Measurements from ENCODE around the gene USP2. TPM values are rescaled to one million over a fixed set of nuclear protein-coding genes. Genes with fewer than 3 reads are reported as not detected.

The USP2 gene
- total RNA-seq, 2 donors from 2014 or later, result 7.9 to 11.6 TPM

GRCh38 chr11:119335091-119335654, 46.3 kb downstream of the USP2 start:
- intact Hi-C loops (cut with DNase I), result no loop called here
- no peak for DNase-seq
- Histone ChIP-seq H3K27me3 (peaks cover 7% of the 10 kb centered on the region), H3K4me3 (peak overlapping the region; percentile 99), H3K27ac (no peak overlapping the region), H3K36me3 (no peaks in the 10 kb centered on the region), H3K9ac (ENCODE audit: low read depth in 2 of 2, low read length in 2 of 2) (peak overlapping the region; percentile 86 to 87), H3K9me3 (no peaks in the 10 kb centered on the region), H3K4me1 (peaks cover 12% of the 10 kb centered on the region)
- TF ChIP-seq CTCF (IDR thresholded peaks at IDR 0.05), result no peak

DNA sequence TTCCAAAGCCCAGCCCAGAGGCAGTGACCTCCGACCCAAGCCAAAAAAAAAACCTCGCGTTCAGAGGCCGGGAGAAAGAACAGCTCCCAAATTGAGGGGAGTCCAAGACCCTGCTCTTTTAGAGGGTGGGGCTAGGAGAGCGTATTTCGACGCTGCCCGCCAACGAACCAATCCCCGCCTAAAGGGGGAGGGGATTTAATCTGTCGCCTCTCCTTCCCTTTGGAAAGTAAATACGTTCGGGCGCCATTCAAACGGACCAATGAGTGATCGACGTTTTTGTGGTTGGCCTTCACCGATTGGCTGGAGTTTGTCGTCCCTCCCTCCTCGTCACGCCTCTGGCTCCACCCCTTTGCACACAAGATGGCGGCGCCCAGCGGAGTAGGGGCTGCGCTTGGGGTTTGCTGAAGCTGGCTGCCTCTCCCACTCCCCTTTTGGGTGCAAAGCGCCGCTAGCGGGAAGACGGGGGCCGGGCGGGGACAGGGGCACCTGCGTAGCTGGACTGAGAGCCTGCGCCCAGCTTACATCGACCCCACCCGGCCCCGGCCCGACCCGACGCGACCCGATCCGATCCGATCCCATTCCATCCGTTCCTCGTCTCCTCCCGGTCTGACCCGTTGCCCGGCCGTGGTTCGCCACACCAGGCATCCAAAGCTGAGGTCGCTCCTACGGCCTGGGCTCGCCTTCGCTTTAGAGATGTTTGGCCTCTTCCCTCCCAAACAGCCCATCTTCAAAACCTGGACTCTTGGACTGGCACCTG, 47.1 kb downstream of the USP2 start, which contains the start of gene RNF26:
Gene RNF26, plus strand, starts transcription at position 354 of the 757 bp plus-strand sequence. CDS start 596 bp downstream, outside the sequence.
- H3K4me1 ChIP-seq, result peaks cover 5% of the 10 kb centered on the region
- intact Hi-C loops (cut with DNase I), result loop anchor here (5.0 kb wide), 1 partner anchor 127 kb away; the partner anchor contains the start of gene CBL
- peak within 1 kb of the TSS; percentile 86 to 87 for H3K9ac ChIP-seq (ENCODE audit: low read depth in 2 of 2, low read length in 2 of 2)
- peak; percentile 98 for DNase-seq
- H3K9me3 ChIP-seq, result no peaks in the 10 kb centered on the region
- no peaks in the 10 kb centered on the region for H3K36me3 ChIP-seq
- peak within 1 kb of the TSS; percentile 99 for H3K4me3 ChIP-seq
- no peak for TF ChIP-seq CTCF (IDR thresholded peaks at IDR 0.05)
- peak within 1 kb of the TSS; percentile 65 for H3K27ac ChIP-seq
- no peaks in the 10 kb centered on the region for H3K27me3 ChIP-seq

DNA sequence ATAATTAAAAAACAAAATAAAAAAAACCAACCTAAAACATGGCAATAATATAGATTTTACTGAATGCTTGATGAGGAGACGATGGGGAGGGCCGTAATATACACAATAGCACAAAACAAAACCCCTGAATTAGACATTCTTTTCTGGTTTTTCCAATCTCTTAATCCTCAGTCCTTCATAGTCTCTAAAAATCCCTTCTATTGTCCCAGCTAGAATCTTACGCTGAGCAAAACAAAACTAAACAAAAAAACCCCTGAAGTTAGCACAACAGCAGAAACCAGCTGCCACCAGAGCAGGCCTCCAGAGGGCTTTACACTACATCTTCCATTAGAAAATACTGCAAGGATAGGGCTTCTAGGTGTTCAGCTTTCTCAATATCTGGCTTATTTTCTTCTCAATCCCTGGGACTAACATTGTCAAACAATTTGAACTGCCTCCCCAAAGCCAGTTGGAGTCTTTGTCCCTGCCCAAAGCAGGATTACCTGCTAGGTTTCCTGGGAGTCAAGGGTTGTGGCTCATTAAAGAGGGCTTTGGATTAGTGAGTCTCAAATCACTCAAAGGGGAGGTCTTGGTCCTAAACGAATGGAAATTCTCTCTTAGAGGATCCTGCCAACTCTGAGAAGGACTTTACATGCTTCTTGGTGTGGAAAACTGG, 49.3 kb downstream of the USP2 start:
- H3K36me3 ChIP-seq, result no peaks in the 10 kb centered on the region
- no peaks in the 10 kb centered on the region for H3K27me3 ChIP-seq
- H3K4me3 ChIP-seq, result no peak overlapping the region
- peaks cover 5% of the 10 kb centered on the region for H3K4me1 ChIP-seq
- H3K27ac ChIP-seq, result no peak overlapping the region
- no peak for DNase-seq
- no peak for TF ChIP-seq CTCF (IDR thresholded peaks at IDR 0.05)
- no peak overlapping the region for H3K9ac ChIP-seq (ENCODE audit: low read depth in 2 of 2, low read length in 2 of 2)
- no peaks in the 10 kb centered on the region for H3K9me3 ChIP-seq
- intact Hi-C loops (cut with DNase I), result loop anchor here (5.0 kb wide), 1 partner anchor 125 kb away; the partner anchor contains the start of gene CBL

DNA sequence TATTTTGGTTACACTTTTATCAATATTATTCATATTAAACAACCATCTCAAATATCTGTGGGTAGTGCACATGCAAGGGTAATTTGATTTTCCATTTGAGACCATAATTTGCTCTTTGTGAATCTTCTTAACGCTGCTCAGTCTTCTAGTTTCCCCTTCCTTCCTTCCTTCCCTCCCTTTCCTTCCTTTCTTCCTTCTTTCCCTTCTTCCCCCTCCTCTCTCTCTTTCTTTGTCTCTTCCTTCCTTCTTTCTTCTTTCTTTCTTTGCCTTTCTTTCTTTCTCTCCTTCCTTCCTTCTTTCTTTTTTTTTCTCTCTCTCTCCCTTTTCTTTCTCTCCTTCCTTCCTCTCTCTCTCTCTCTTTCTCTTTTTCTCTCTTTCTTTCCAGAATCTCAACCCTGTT, 51.3 kb downstream of the USP2 start:
- Histone ChIP-seq H3K27me3 (no peaks in the 10 kb centered on the region), H3K4me3 (no peak overlapping the region), H3K36me3 (no peaks in the 10 kb centered on the region), H3K27ac (no peak overlapping the region), H3K4me1 (peaks cover 4% of the 10 kb centered on the region), H3K9ac (ENCODE audit: low read depth in 2 of 2, low read length in 2 of 2) (no peak overlapping the region), H3K9me3 (no peaks in the 10 kb centered on the region)
- intact Hi-C loops (cut with DNase I), result loop anchor here (5.0 kb wide), 1 partner anchor 123 kb away; the partner anchor contains the start of gene CBL
- no peak for TF ChIP-seq CTCF (IDR thresholded peaks at IDR 0.05)
- no peak for DNase-seq

GRCh38 chr11:119329320-119329719, 52.2 kb downstream of the USP2 start:
- no peaks in the 10 kb centered on the region for H3K27me3 ChIP-seq
- no peak overlapping the region for H3K4me3 ChIP-seq
- H3K9me3 ChIP-seq, result no peaks in the 10 kb centered on the region
- no peak for DNase-seq
- no peak overlapping the region for H3K27ac ChIP-seq
- intact Hi-C loops (cut with DNase I), result no loop called here
- TF ChIP-seq CTCF (IDR thresholded peaks at IDR 0.05), result no peak
- H3K9ac ChIP-seq (ENCODE audit: low read depth in 2 of 2, low read length in 2 of 2), result no peak overlapping the region
- H3K4me1 ChIP-seq, result no peaks in the 10 kb centered on the region
- H3K36me3 ChIP-seq, result no peaks in the 10 kb centered on the region
